Sigmoid colon (tissue), 4 donors: ENCODE measurements around the gene FGGY.

Experiments
- CTCF ChIP-seq, 4 experiments: fragments of 450-650 bp in 3 of 4; fragments of 200-600 bp in 1 of 4; IDR thresholded peaks; one replicate each; pipeline ENCODE4 v1.5.1; 2016 to 2019; ENCODE audit warnings: antibody characterized with exemption in 4 of 4, mild to moderate bottlenecking in 3 of 4, moderate library complexity in 2 of 4
- POLR2A ChIP-seq, 2 donors: fragments of 450-650 bp; IDR thresholded peaks; one replicate each; pipeline ENCODE4 v1.6.1; 2016; ENCODE audit warnings: antibody characterized with exemption in 2 of 2, mild to moderate bottlenecking in 2 of 2, moderate library complexity in 2 of 2
- POLR2AphosphoS5 ChIP-seq, 4 donors: sonication (generic); formaldehyde crosslinking; IDR thresholded peaks; one replicate each; pipeline ENCODE4 v1.6.1; 2017; ENCODE audit warnings: antibody characterized with exemption in 4 of 4

GRCh38 chr1:59499273-59499942 lies 202.5 kb downstream of the FGGY start:
- no peak for TF ChIP-seq CTCF (IDR thresholded peaks at IDR 0.05)
- no peak for TF ChIP-seq POLR2AphosphoS5 (IDR thresholded peaks at IDR 0.05)
- no peak for TF ChIP-seq POLR2A (IDR thresholded peaks at IDR 0.05)
